Stimulated activated CD8-positive, alpha-beta memory T cell treated with anti-CD3 and anti-CD28 coated beads, Interleukin-7, amount 100 ng/mL, for 1 hour (primary cell): ENCODE measurements around the gene CKM.

Source experiments
- DNase-seq, 2 donors: peaks; one replicate each; pipeline ENCODE4 v3.0.0-alpha.2; 2020; ENCODE audit warnings: low read depth in 2 of 2

Gene CKM

GRCh38 chr19:45322744-45323281 lies at the start of gene CKM:
Gene CKM (minus strand): TSS chr19:45322875. CDS start chr19:45319713, 3,162 bp downstream.
- no peak for DNase-seq

- DNase-seq, result peak; percentile 99
Observed at GRCh38 chr19:45370410-45371204, 47.9 kb upstream of the CKM start, which contains the start of gene ERCC2. Gene ERCC2 (minus strand): TSS chr19:45370573. CDS start chr19:45370540, 33 bp downstream.

DNA sequence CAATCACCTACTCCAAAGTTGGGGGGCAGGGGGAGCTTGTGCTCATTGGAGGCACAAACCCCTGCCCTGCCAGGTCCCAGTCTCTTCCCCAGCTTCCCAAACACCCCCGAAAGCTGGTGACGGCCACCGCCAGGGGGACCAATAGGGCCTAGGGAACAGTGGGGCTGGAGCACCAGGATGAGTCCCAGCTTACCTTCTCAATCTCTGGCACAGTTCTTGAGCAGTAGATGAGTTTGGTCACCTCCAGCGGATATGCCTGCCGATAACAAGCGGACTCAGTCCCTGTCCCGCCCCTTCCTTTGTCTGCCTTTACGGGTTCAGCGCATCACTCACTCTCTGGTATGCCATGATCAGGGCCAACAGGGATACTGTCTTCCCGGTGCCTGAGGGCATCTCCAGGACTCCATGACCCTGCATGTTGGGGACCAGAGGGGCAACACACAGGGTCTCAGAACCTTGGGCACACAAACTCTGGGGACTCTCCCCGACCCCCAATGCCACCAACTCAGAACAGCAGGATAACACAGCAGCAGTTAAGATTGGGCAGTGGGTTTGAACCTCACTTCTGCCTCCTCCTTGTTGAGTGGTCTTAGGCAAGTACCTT lies 46.2 kb upstream of the CKM start:
- DNase-seq, result no peak

- DNase-seq, result no peak
Observed at GRCh38 chr19:45368127-45368526, 45.5 kb upstream of the CKM start.

DNA sequence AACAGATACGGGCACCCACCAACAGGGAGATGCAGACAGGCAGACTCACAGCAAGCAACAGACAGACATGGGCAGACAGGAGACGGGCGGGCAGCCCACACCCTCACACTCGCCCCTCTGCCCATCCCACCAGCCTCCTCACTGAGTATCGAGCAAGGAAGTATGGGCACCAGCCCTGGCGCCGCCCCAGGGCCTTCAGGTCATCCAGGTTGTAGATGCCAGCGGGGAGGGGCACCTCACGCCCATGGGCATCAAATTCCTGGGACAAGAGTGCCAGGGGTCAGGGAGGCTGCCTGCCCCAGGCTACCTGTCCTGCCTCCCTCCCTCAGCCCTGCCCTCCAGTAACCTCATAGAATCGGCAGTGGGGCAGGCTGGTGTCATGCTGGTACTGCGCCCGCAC lies 42.0 kb upstream of the CKM start:
- no peak for DNase-seq

GRCh38 chr19:45363861-45364459 lies 41.3 kb upstream of the CKM start:
- no peak for DNase-seq

GRCh38 chr19:45362291-45362690 lies 39.6 kb upstream of the CKM start:
- no peak for DNase-seq

GRCh38 chr19:45361608-45362007 lies 38.9 kb upstream of the CKM start:
- no peak for DNase-seq

- no peak for DNase-seq
Observed at GRCh38 chr19:45358213-45358792, 35.6 kb upstream of the CKM start.

DNA sequence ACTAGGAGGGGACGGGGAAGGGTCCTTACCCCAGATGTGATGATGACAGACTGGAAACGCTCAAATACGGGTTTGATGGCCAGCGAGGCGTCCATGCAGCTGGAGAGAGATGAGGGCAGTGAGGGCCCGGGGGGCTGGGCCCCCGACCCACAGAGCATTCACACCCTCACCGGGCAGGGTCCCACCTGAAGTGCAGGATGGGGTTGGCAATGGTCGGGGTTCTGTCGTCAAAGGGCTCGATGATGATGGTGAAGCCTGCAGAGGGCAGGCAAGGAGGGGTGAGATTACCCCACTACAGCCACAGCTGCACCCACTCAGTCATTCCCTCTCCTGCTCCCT lies 34.7 kb upstream of the CKM start:
- DNase-seq, result no peak

DNA sequence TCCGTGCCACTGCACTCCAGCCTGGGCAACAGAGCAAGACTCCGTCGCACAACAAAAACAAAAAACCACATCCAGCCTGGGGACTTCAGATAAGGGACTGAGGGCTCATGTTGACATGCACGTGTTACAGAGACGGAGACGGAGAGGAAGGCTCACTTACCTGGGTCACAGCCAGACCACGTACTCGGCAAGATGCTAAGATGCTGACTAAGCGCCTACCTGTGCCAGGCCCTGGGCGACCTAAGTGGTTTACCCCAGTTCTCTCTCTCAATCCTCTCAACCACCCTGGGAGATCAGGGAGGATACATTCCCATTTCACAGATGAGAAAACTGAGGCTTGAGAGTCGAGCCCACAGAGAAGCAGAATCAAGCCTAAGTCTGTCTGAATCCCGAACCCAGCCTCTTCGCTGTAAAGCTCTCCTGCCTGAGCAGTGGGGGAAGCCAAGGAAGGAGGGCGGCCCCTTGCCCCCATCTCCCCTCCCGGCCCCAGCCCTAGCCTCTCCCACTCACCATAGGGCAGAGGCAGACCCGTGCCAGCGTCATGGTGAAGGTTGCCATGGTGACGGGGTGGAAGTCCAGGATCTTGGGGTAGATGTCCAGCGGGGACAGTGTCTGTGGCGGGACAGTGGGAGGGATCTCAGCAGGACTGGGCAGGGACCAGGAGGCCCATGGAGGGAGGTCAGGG lies 34.2 kb upstream of the CKM start:
- DNase-seq, result no peak

GRCh38 chr19:45355910-45356309 lies 33.2 kb upstream of the CKM start:
- DNase-seq, result no peak

DNA sequence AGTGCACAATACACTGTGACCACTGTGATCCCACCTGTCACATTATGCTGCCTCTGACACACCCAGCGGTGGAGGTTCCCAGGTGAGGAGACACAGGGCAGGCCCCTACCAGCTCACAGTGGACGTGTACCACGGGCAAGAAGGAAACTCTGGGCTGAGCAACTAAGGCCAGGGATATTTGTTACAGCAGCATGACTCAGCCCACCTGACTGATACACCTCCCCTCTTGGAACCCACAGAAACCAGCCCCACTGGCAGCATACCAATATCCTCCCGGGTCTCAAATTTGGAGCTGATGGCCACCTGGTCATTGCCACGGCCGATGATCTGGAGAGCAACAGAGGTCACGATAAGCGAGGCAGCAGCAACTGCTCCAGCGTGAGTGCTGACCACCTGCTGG lies 32.7 kb upstream of the CKM start:
- no peak for DNase-seq

GRCh38 chr19:45354241-45354842 lies 31.7 kb upstream of the CKM start:
- no peak for DNase-seq

- DNase-seq, result no peak
Observed at GRCh38 chr19:45352914-45353796, 30.5 kb upstream of the CKM start.

GRCh38 chr19:45352471-45352870 lies 29.8 kb upstream of the CKM start:
- DNase-seq, result no peak

- no peak for DNase-seq
Observed at GRCh38 chr19:45352062-45352461, 29.4 kb upstream of the CKM start.

GRCh38 chr19:45351401-45351952 lies 28.8 kb upstream of the CKM start:
- no peak for DNase-seq

- DNase-seq, result no peak
Observed at GRCh38 chr19:45350477-45351058, 27.9 kb upstream of the CKM start.
